Glomerular endothelial cell (primary cell): Measurements from ENCODE around the gene GAMT. TPM values are rescaled to one million over a fixed set of nuclear protein-coding genes. Genes with fewer than 3 reads are reported as not detected.

Experiments used
- DNase-seq: peaks from one replicate; pipeline ENCODE4 v3.0.0-alpha.2; 2011; ENCODE audit warnings: low read depth, low spot score; ENCODE audit errors: extremely low read depth
- total RNA-seq: library from RNA; depleted of rRNA; stranded (reverse); fragments of >200 nt; gene quantifications from 2 replicates; pipeline ENCODE4 v1.2.3, GENCODE V29; 2015

Gene GAMT
- total RNA-seq, 1 donor from 2014 or later, result 32.1 TPM

GRCh38 chr19:1369214-1369805 lies 32.0 kb downstream of the GAMT start:
- no peak for DNase-seq

- no peak for DNase-seq
These were observed 34.2 kb downstream of the GAMT start for GRCh38 chr19:1366899-1367870.

- no peak for DNase-seq
These were observed 35.0 kb downstream of the GAMT start for GRCh38 chr19:1366296-1366695.

- no peak for DNase-seq
These were observed 35.7 kb downstream of the GAMT start for GRCh38 chr19:1365319-1366269.

- no peak for DNase-seq
These were observed 37.2 kb downstream of the GAMT start for GRCh38 chr19:1364070-1364704.

- DNase-seq, result no peak
These were observed 37.7 kb downstream of the GAMT start for GRCh38 chr19:1363599-1363998.

- no peak for DNase-seq
These were observed 38.7 kb downstream of the GAMT start for GRCh38 chr19:1362387-1363257.

GRCh38 chr19:1361601-1362386 lies 39.5 kb downstream of the GAMT start:
- peak; percentile 41 for DNase-seq

GRCh38 chr19:1360818-1361461 lies 40.4 kb downstream of the GAMT start:
- DNase-seq, result no peak

GRCh38 chr19:1360126-1360817 lies 41.1 kb downstream of the GAMT start:
- DNase-seq, result no peak

GRCh38 chr19:1357531-1358109 lies 43.7 kb downstream of the GAMT start:
- no peak for DNase-seq

- DNase-seq, result no peak
These were observed 44.9 kb downstream of the GAMT start for GRCh38 chr19:1356508-1356865.

- DNase-seq, result no peak
These were observed 45.5 kb downstream of the GAMT start for GRCh38 chr19:1355568-1356507.

- no peak for DNase-seq
These were observed 46.3 kb downstream of the GAMT start for GRCh38 chr19:1354970-1355567.

- no peak for DNase-seq
These were observed 48.2 kb downstream of the GAMT start for GRCh38 chr19:1353144-1353543.

- no peak for DNase-seq
These were observed 49.9 kb downstream of the GAMT start for GRCh38 chr19:1351381-1351851.
